T-helper 1 cell treated with Interleukin-12 subunit alpha and Interleukin-12 subunit beta and Interleukin-4 antibody, amounts not matched to agents 30 μg/mL and 1 μg/mL, for 36 hours (primary cell): ENCODE measurements around the gene SCN1B.

ENCODE experiments used
- H3K27ac Mint-ChIP-seq: one replicate; pipeline ENCODE4 v1.8.0; 2021; ENCODE audit warnings: mild to moderate bottlenecking, mixed read lengths
- H3K27me3 Mint-ChIP-seq: one replicate; pipeline ENCODE4 v1.8.0; 2021; ENCODE audit warnings: low read depth, mixed read lengths
- H3K36me3 Mint-ChIP-seq: one replicate; pipeline ENCODE4 v1.8.0; 2021; ENCODE audit warnings: low read depth, mixed read lengths
- H3K4me1 Mint-ChIP-seq: one replicate; pipeline ENCODE4 v1.8.0; 2021; ENCODE audit warnings: low read depth, mixed read lengths
- H3K4me3 Mint-ChIP-seq: one replicate; pipeline ENCODE4 v1.8.0; 2021; ENCODE audit warnings: mild to moderate bottlenecking, moderate library complexity, mixed read lengths
- H3K9me3 Mint-ChIP-seq: one replicate; pipeline ENCODE4 v1.8.0; 2021; ENCODE audit warnings: mixed read lengths

The SCN1B gene

GRCh38 chr19:35088131-35088913 is 58.1 kb downstream of the SCN1B start:
- Mint-ChIP-seq H3K36me3 (no peaks in the 10 kb centered on the region), H3K4me1 (no peaks in the 10 kb centered on the region), H3K27ac (no peak overlapping the region), H3K9me3 (no peaks in the 10 kb centered on the region), H3K4me3 (no peak overlapping the region), H3K27me3 (peaks cover 5% of the 10 kb centered on the region)

GRCh38 chr19:35089554-35089953 is 59.3 kb downstream of the SCN1B start:
- H3K36me3 Mint-ChIP-seq, result no peaks in the 10 kb centered on the region
- no peaks in the 10 kb centered on the region for H3K4me1 Mint-ChIP-seq
- peaks cover 5% of the 10 kb centered on the region for H3K27me3 Mint-ChIP-seq
- no peak overlapping the region for H3K27ac Mint-ChIP-seq
- no peaks in the 10 kb centered on the region for H3K9me3 Mint-ChIP-seq
- H3K4me3 Mint-ChIP-seq, result no peak overlapping the region
